Stomach (tissue), 9 donors: ENCODE data around the gene PHKA1. TPM values are rescaled to one million over a fixed set of nuclear protein-coding genes. Genes with fewer than 3 reads are reported as not detected.
A peak's percentile ranks its signal among the peaks of the same experiment; 100 is the strongest.

Experiments used
- DNase-seq, 2 donors: peaks; one replicate each; pipeline versions ENCODE4 v3.0.0 to v3.0.0-alpha.2; 2013 to 2019
- H3K27ac ChIP-seq, 5 donors: fragments of 200-600 bp in 4 of 5; sonication (generic) in 4 of 5; one replicate each; pipeline ENCODE4 v1.5.1; 2013 to 2019; ENCODE audit warnings: mild to moderate bottlenecking in 1 of 5, moderate library complexity in 1 of 5
- H3K27me3 ChIP-seq, 3 donors: fragments of 200-600 bp; sonication (generic); one replicate each; pipeline ENCODE4 v1.5.1; 2017 to 2019; ENCODE audit warnings: mixed run types in 1 of 3
- H3K36me3 ChIP-seq, 4 donors: fragments of 200-600 bp; sonication (generic); 1 replicate in 3 of 4; 2 replicates in 1 of 4; pipeline ENCODE4 v1.5.1; 2016 to 2019
- H3K4me1 ChIP-seq, 4 donors: fragments of 200-600 bp; sonication (generic); one replicate each; pipeline ENCODE4 v1.5.1; 2016 to 2019
- H3K4me3 ChIP-seq, 4 donors: fragments of 200-600 bp; sonication (generic) in 3 of 4; one replicate each; pipeline ENCODE4 v1.5.1; 2016 to 2019; ENCODE audit warnings: mild to moderate bottlenecking in 1 of 4
- H3K9me3 ChIP-seq, 4 donors: fragments of 200-600 bp; sonication (generic); one replicate each; pipeline ENCODE4 v1.5.1; 2016 to 2019
- EP300 ChIP-seq: sonication (generic); formaldehyde crosslinking; IDR thresholded peaks from one replicate; pipeline ENCODE4 v1.6.1; 2017; ENCODE audit warnings: antibody characterized with exemption
- POLR2A ChIP-seq, 4 donors: fragments of 450-650 bp; IDR thresholded peaks; one replicate each; pipeline ENCODE4 v1.6.1; 2016; ENCODE audit warnings: antibody characterized with exemption in 4 of 4, control low read depth in 2 of 4, mild to moderate bottlenecking in 1 of 4, moderate library complexity in 1 of 4
- POLR2AphosphoS5 ChIP-seq, 3 donors: sonication (generic); formaldehyde crosslinking; IDR thresholded peaks; one replicate each; pipeline ENCODE4 v1.6.1; 2016; ENCODE audit warnings: antibody characterized with exemption in 3 of 3
- WGBS, 5 donors: extraction: QIAGEN DNeasy Blood & Tissue Kit in 3 of 5; methylation state at CpG; one replicate each; pipeline versions ENCODE4 v1.1.5 to v1.1.7; 2013 to 2018; 5-methylcytosine and 5-hydroxymethylcytosine counted together
- intact Hi-C: fragments of 100-400 bp; cut with DNase I; formaldehyde crosslinking; loops from one replicate; pipeline ENCODE4 v1.15.1; 2023; ENCODE audit warnings: low total_unique reads
- polyA plus RNA-seq, 3 donors: library from polyadenylated mRNA; stranded (reverse); fragments of 200-250 nt; gene quantifications; one replicate each; pipeline ENCODE4 v1.2.3, GENCODE V29; 2013
- total RNA-seq, 5 donors: library from RNA; depleted of rRNA; stranded (reverse); fragments of >200 nt; gene quantifications; one replicate each; pipeline versions ENCODE4 v1.1.0 to v1.2.3, GENCODE V29; 2014 to 2016
- TF ChIP-seq, protein P1 (sequence below), 7 experiments: fragments of 450-650 bp in 4 of 7; fragments of 200-600 bp in 3 of 7; sonication (generic) in 3 of 7; IDR thresholded peaks; one replicate each; pipeline ENCODE4 v1.5.1; 2016 to 2019; ENCODE audit warnings: antibody characterized with exemption in 7 of 7, control low read depth in 2 of 7, mild to moderate bottlenecking in 1 of 7
- donor health status: healthy with polysubstance abuse.
- donor health status: Bipolar disorder and iron deficiency.
- donor health status: healthy.

PHKA1 gene
- total and polyA plus RNA-seq, 8 donors = 2.0 to 13.4 (median 4.4) TPM

DNA sequence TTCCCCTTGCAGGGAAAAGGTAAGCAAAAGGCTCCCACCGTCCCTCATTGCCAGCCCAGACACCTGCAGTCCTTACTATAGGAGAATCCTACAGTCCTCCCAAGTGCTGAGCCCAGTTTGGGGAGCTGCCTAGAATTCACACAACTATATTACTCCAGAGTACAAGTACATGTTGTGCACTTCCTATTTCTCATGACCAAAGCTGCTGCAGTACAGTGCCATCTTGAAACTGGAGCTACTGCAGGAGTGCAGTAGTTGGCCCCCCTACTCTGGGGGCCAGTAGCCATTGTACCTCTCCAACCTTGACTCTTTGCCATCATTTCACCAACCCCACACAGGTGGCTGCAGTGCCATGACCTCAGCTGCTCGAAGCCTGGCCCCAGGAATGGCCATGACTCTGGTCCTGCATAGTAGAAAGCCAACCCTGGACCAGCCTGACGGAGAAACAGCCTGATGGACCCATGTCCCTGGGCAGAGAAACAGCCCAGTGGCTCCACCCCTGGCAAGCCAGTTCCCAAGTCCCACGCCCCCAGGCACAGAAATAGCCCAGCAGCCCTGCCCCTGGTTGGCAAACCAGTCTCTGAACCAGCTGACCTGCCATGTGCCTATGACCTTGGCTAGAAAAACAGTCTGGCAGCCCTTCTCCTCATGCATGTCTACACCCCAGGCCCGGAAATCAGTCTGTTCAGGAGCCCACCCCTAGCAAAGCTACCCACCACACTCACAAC lies 51.9 kb downstream of the PHKA1 start:
- Histone ChIP-seq H3K4me1 (no peaks in the 10 kb centered on the region), H3K27ac (no peak overlapping the region), H3K9me3 (peaks cover 0 to 6% (median 0%) of the 10 kb centered on the region in 4 donors), H3K27me3 (no peaks in the 10 kb centered on the region), H3K4me3 (no peak overlapping the region), H3K36me3 (no peaks in the 10 kb centered on the region)
- intact Hi-C loops = no loop called here
- no peak for DNase-seq
- TF ChIP-seq, protein P1, sequence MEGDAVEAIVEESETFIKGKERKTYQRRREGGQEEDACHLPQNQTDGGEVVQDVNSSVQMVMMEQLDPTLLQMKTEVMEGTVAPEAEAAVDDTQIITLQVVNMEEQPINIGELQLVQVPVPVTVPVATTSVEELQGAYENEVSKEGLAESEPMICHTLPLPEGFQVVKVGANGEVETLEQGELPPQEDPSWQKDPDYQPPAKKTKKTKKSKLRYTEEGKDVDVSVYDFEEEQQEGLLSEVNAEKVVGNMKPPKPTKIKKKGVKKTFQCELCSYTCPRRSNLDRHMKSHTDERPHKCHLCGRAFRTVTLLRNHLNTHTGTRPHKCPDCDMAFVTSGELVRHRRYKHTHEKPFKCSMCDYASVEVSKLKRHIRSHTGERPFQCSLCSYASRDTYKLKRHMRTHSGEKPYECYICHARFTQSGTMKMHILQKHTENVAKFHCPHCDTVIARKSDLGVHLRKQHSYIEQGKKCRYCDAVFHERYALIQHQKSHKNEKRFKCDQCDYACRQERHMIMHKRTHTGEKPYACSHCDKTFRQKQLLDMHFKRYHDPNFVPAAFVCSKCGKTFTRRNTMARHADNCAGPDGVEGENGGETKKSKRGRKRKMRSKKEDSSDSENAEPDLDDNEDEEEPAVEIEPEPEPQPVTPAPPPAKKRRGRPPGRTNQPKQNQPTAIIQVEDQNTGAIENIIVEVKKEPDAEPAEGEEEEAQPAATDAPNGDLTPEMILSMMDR (IDR thresholded peaks at IDR 0.05) = no peak
- TF ChIP-seq POLR2AphosphoS5 (IDR thresholded peaks at IDR 0.05) (no peak), EP300 (no peak), POLR2A (IDR thresholded peaks at IDR 0.05) (no peak)
- WGBS, 5 donors = 57 to 92% (median 75%) methylated on average over 1 to 5 of the region's 5 CpGs

DNA sequence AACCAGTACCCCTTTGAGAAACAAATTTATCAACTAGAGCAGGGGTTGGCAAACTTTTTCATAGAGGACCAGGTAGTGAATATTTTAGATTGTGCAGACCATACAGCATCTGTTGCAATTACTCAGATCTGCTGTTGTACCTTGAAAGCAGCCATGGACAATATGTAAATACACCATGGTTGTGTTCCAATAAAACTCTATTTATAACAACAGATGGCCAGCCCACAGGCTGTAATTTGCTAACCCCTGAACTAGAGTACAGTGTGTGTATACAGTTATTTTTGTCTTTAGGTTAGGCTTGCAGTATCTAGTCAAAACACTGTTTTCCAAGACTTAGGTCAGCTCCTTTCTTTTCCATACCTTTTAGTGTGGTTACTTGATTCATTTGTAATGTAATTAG lies 54.4 kb downstream of the PHKA1 start:
- intact Hi-C loops = no loop called here
- H3K36me3 ChIP-seq = peaks cover 0 to 8% (median 0%) of the 10 kb centered on the region in 4 donors
- H3K27ac ChIP-seq = no peak overlapping the region
- no peaks in the 10 kb centered on the region for H3K4me1 ChIP-seq
- H3K27me3 ChIP-seq = no peaks in the 10 kb centered on the region
- H3K4me3 ChIP-seq = no peak overlapping the region
- no peak for TF ChIP-seq EP300
- DNase-seq = no peak
- peaks cover 0 to 6% (median 0%) of the 10 kb centered on the region in 4 donors for H3K9me3 ChIP-seq

DNA sequence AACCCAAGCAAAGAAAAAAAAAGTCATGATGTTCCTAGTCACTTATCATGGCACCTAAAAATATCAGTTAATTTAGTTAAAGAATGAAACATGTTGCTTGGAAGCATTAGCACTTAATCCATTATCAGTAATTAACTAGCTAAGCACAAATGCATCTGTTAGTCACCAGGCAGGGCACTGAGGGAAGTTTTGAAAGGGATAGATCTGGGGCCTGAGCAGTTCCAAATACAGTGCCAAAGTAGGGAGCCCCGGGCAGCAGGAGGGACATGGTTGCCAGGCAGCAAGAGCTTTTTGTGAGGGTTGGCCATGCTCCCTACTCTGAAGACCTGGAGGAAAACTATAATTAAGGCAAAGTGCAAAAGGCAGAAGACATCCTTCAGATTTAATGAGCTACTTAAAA lies 62.0 kb downstream of the PHKA1 start:
- Histone ChIP-seq H3K4me3 (no peak overlapping the region), H3K27ac (no peak overlapping the region), H3K9me3 (no peaks in the 10 kb centered on the region), H3K27me3 (no peaks in the 10 kb centered on the region), H3K4me1 (no peaks in the 10 kb centered on the region), H3K36me3 (peaks cover 0 to 28% (median 11%) of the 10 kb centered on the region in 4 donors)
- no peak for DNase-seq
- intact Hi-C loops = no loop called here
- TF ChIP-seq, protein P1 (IDR thresholded peaks at IDR 0.05) = no peak
- TF ChIP-seq EP300 (no peak), POLR2AphosphoS5 (IDR thresholded peaks at IDR 0.05) (no peak), POLR2A (IDR thresholded peaks at IDR 0.05) (no peak)
- WGBS, 5 donors = 20 to 54% (median 32%) methylated on average over 1 of the region's 1 CpG

DNA sequence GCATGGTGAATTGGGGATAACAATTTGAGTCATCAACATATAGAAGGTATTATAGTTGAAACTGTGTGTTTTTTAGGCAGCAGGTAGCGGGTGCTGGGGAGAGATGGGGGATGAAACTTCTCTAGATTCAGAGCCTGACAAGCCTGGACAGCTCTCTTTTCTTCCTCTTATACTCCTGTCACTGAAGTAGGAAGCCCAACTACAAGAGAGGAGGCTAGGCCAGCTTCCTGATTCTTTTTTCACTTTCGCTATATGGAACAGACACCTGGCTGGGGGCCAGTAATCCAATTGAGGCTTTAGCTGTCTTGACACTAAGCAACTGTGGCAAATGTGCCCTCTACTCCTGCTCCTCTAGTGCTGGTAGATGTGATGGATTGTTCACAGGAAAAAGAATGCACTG lies 69.2 kb downstream of the PHKA1 start:
- Histone ChIP-seq H3K27me3 (no peaks in the 10 kb centered on the region), H3K9me3 (no peaks in the 10 kb centered on the region), H3K36me3 (peaks cover 0 to 6% (median 0%) of the 10 kb centered on the region in 4 donors), H3K27ac (no peak overlapping the region), H3K4me1 (no peaks in the 10 kb centered on the region), H3K4me3 (no peak overlapping the region)
- peak in 1 of 2 donors; percentile 10 for DNase-seq
- intact Hi-C loops = no loop called here
- 36 to 97% (median 83%) methylated on average over 2 of the region's 2 CpGs for WGBS, 5 donors
- TF ChIP-seq, protein P1 (IDR thresholded peaks at IDR 0.05) = no peak
- no peak for TF ChIP-seq POLR2A (IDR thresholded peaks at IDR 0.05)
- no peak for TF ChIP-seq POLR2AphosphoS5 (IDR thresholded peaks at IDR 0.05)
- no peak for TF ChIP-seq EP300

DNA sequence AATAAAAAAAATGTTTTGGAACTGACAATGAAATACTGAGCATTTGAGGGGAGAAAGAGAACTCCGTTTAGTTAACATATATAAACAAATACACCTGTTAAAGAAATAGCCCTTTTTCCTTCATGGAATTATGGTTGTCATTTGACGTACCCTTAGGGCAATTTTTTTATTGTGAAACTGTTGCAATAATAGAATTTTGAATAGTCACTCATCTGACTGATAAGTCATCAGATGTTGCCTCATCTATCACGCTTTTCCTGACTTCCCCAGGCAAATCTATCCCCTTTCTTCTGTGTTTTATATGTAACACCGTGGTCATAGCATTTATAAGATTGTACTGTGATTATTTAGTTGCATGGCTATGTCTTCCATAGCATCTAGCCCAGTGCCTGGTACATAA lies 72.5 kb downstream of the PHKA1 start:
- H3K27me3 ChIP-seq = no peaks in the 10 kb centered on the region
- intact Hi-C loops = no loop called here
- no peaks in the 10 kb centered on the region for H3K36me3 ChIP-seq
- no peak overlapping the region for H3K27ac ChIP-seq
- no peak for TF ChIP-seq POLR2AphosphoS5 (IDR thresholded peaks at IDR 0.05)
- TF ChIP-seq POLR2A (IDR thresholded peaks at IDR 0.05) = no peak
- TF ChIP-seq EP300 = no peak
- TF ChIP-seq, protein P1 (IDR thresholded peaks at IDR 0.05) = no peak
- no peak overlapping the region for H3K4me3 ChIP-seq
- H3K4me1 ChIP-seq = no peaks in the 10 kb centered on the region
- H3K9me3 ChIP-seq = no peaks in the 10 kb centered on the region
- DNase-seq = no peak
- 73 to 87% (median 77%) methylated on average over 4 of the region's 4 CpGs for WGBS, 5 donors
